SH-SY5Y (cell line): Measurements from ENCODE around the gene ST3GAL3.

Experiments used
- GATA2 ChIP-seq: IDR thresholded peaks from 2 replicates; pipeline ENCODE4 v1.6.1; 2011; ENCODE audit warnings: mild to moderate bottlenecking, low read depth, low read length
- GATA3 ChIP-seq: IDR thresholded peaks from 2 replicates; pipeline ENCODE4 v1.6.1; 2011; ENCODE audit warnings: low read depth, mild to moderate bottlenecking, low read length, moderate library complexity

DNA sequence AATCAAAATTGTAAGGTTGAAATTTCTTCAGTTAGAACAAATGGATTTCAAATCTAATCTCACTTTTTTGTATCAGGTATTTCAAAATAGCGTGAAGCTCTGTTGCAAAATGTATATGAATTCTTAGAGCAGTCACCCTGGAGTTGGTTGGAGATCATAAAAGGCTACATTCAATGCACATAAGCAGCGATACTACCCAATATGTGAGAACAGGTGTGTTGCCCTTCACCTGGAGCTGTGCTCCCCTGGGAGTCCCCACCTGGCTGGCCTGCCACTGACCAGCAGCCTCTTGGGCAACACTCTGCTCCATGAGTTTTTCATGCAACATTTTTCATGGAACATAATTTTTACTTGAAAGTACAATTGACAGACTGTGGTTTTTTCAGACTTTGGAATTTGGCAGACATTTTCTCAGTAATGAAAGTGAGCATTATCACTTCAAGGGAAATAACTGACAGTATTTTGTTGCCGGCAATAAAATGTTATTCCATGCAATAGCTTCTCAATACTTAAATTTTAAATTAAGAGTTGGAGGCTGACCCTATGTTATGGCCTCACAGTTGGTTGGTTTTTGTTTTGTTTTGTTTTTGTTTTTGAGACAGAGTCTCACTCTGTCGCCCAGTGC lies 95.1 kb downstream of the ST3GAL3 start:
- TF ChIP-seq GATA2 = no peak
- TF ChIP-seq GATA3 = no peak
